Measurements from ENCODE around the gene MNT.

GRCh38 chr17:2372180-2372579 lies 28.7 kb downstream of the MNT start:
- no peak for TF ChIP-seq FOXA1 (IDR thresholded peaks at IDR 0.05)
- no peak for TF ChIP-seq BHLHE40 (IDR thresholded peaks at IDR 0.05; ENCODE audit: borderline replicate concordance)
- no peak for TF ChIP-seq CTBP1 (IDR thresholded peaks at IDR 0.05; ENCODE audit: borderline replicate concordance)

Data from HEK293T (cell line).